DOHH2 (cell line): ENCODE results near the gene HAND2.

Source experiments
- H3F3A ChIP-seq: fragments of 200-600 bp; sonication (generic), shearing (Covaris generic); 2 replicates; pipeline ENCODE4 v1.6.0; 2016; ENCODE audit warnings: antibody characterized with exemption, mild to moderate bottlenecking; ENCODE audit not compliant: control insufficient read depth, insufficient read depth
- H3K27ac ChIP-seq: fragments of 200-600 bp; sonication (generic); 2 replicates; pipeline ENCODE4 v1.5.1; 2014; ENCODE audit warnings: low read depth, mild to moderate bottlenecking, low read length, moderate library complexity
- H3K27me3 ChIP-seq: fragments of 200-600 bp; sonication (generic); 2 replicates; pipeline ENCODE4 v1.6.1; 2014; ENCODE audit warnings: mild to moderate bottlenecking, low read length, mixed read lengths; ENCODE audit not compliant: control insufficient read depth
- H3K36me3 ChIP-seq: fragments of 200-600 bp; sonication (generic); 2 replicates; pipeline ENCODE4 v1.6.1; 2014; ENCODE audit warnings: mild to moderate bottlenecking, low read length, moderate library complexity, mixed read lengths; ENCODE audit not compliant: control insufficient read depth
- H3K4me1 ChIP-seq: fragments of 200-600 bp; sonication (generic); 2 replicates; pipeline ENCODE4 v1.6.1; 2014; ENCODE audit warnings: mild to moderate bottlenecking, low read length, mixed read lengths; ENCODE audit not compliant: control insufficient read depth
- H3K4me2 ChIP-seq: fragments of 200-600 bp; sonication (generic); 2 replicates; pipeline ENCODE4 v1.6.0; 2014; ENCODE audit warnings: mild to moderate bottlenecking, low read length, moderate library complexity
- H3K4me3 ChIP-seq: fragments of 200-600 bp; sonication (generic); 2 replicates; pipeline ENCODE4 v1.5.1; 2014; ENCODE audit warnings: mild to moderate bottlenecking, low read length, mixed read lengths
- H3K79me2 ChIP-seq: fragments of 200-600 bp; sonication (generic); 2 replicates; pipeline ENCODE4 v1.6.1; 2014; ENCODE audit warnings: mild to moderate bottlenecking, low read length, mixed read lengths; ENCODE audit not compliant: control insufficient read depth
- H3K9me2 ChIP-seq: fragments of 200-600 bp; sonication (generic); replicated peaks from 2 replicates; pipeline ENCODE4 v1.6.1; 2014; ENCODE audit warnings: mild to moderate bottlenecking, low read length, mixed read lengths; ENCODE audit not compliant: control insufficient read depth
- H3K9me3 ChIP-seq: fragments of 200-600 bp; sonication (generic); 2 replicates; pipeline ENCODE4 v1.6.1; 2014; ENCODE audit warnings: antibody characterized with exemption, low read length, mixed read lengths; ENCODE audit not compliant: control insufficient read depth, insufficient read depth
- H4K20me1 ChIP-seq: fragments of 200-600 bp; sonication (generic); 2 replicates; pipeline ENCODE4 v1.6.0; 2014; ENCODE audit warnings: low read depth, mild to moderate bottlenecking, antibody characterized with exemption, low read length, moderate library complexity; ENCODE audit not compliant: control insufficient read depth, insufficient read depth
- EZH2phosphoT487 ChIP-seq: fragments of 200-600 bp; sonication (generic); IDR thresholded peaks from 2 replicates; pipeline ENCODE4 v1.6.1; 2017; ENCODE audit warnings: borderline replicate concordance, mild to moderate bottlenecking, antibody characterized with exemption, low read length, moderate library complexity, mixed read lengths
- TF ChIP-seq, protein P1 (sequence below): fragments of 200-600 bp; sonication (generic); IDR thresholded peaks from one replicate; pipeline ENCODE4 v1.5.1; 2014; ENCODE audit warnings: antibody characterized with exemption, mild to moderate bottlenecking, low read depth, low read length; ENCODE audit not compliant: poor library complexity, severe bottlenecking

Gene HAND2

GRCh38 chr4:173501592-173502150 is 28.4 kb downstream of the HAND2 start:
- peaks cover 2% of the 10 kb centered on the region; the same call in 1 of the 2 replicates for H3K27me3 ChIP-seq
- no peaks in the 10 kb centered on the region for H4K20me1 ChIP-seq
- no peak overlapping the region for H3K4me3 ChIP-seq
- TF ChIP-seq, protein P1, sequence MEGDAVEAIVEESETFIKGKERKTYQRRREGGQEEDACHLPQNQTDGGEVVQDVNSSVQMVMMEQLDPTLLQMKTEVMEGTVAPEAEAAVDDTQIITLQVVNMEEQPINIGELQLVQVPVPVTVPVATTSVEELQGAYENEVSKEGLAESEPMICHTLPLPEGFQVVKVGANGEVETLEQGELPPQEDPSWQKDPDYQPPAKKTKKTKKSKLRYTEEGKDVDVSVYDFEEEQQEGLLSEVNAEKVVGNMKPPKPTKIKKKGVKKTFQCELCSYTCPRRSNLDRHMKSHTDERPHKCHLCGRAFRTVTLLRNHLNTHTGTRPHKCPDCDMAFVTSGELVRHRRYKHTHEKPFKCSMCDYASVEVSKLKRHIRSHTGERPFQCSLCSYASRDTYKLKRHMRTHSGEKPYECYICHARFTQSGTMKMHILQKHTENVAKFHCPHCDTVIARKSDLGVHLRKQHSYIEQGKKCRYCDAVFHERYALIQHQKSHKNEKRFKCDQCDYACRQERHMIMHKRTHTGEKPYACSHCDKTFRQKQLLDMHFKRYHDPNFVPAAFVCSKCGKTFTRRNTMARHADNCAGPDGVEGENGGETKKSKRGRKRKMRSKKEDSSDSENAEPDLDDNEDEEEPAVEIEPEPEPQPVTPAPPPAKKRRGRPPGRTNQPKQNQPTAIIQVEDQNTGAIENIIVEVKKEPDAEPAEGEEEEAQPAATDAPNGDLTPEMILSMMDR = no peak
- TF ChIP-seq EZH2phosphoT487 = no peak
- no peak overlapping the region for H3K4me2 ChIP-seq
- H3F3A ChIP-seq = no peaks in the 10 kb centered on the region
- no peak overlapping the region for H3K27ac ChIP-seq
- H3K9me2 ChIP-seq = no peaks in the 10 kb centered on the region
- H3K36me3 ChIP-seq = no peaks in the 10 kb centered on the region
- H3K79me2 ChIP-seq = no peaks in the 10 kb centered on the region
- no peaks in the 10 kb centered on the region for H3K9me3 ChIP-seq
- peaks cover 18% of the 10 kb centered on the region for H3K4me1 ChIP-seq

DNA sequence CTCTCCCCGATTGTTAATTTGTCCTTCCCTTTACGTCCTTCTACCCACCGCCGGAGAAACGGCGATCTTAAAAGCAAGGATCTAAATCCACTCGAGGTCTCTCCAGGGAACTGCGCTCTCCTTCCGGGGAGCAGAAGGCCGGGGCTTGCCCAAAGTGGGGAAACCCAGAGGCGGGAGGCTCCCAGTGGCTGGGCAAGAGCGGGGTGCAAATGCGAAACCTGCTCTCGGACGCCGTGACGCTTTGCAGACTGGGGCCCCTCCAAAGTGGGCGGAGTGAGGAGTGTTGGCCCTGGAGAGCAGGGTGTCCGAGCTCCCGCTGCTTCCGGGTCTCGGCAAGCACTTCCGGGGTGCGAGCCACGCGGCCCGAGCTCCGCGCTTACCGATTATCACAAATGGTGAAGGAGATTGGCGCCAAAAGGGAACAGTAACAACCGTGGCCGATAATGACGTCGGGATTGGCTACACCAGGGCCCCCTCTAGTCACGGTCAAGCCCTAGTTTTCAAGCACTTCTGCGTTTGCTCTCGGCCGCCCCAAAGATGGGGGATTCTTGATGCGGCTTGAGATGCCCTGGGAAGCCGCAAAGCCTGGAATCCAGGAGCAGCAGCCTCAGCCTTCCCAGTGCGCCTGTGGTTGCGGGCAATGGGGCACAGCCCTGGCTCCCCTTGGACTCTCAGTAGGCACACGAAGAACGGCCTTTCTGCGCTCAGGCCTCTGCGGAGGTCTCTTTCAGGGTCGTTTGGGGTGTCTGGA is 29.0 kb downstream of the HAND2 start:
- H3K4me2 ChIP-seq = no peak overlapping the region
- H3K9me3 ChIP-seq = no peaks in the 10 kb centered on the region
- H3K79me2 ChIP-seq = no peaks in the 10 kb centered on the region
- no peaks in the 10 kb centered on the region for H3K9me2 ChIP-seq
- no peak overlapping the region for H3K4me3 ChIP-seq
- no peak overlapping the region for H3K27ac ChIP-seq
- peaks cover 11% of the 10 kb centered on the region for H3K4me1 ChIP-seq
- no peaks in the 10 kb centered on the region for H3F3A ChIP-seq
- no peaks in the 10 kb centered on the region for H4K20me1 ChIP-seq
- TF ChIP-seq, protein P1 = no peak
- TF ChIP-seq EZH2phosphoT487 = no peak
- peaks cover 2% of the 10 kb centered on the region; the same call in 1 of the 2 replicates for H3K27me3 ChIP-seq
- H3K36me3 ChIP-seq = no peaks in the 10 kb centered on the region

DNA sequence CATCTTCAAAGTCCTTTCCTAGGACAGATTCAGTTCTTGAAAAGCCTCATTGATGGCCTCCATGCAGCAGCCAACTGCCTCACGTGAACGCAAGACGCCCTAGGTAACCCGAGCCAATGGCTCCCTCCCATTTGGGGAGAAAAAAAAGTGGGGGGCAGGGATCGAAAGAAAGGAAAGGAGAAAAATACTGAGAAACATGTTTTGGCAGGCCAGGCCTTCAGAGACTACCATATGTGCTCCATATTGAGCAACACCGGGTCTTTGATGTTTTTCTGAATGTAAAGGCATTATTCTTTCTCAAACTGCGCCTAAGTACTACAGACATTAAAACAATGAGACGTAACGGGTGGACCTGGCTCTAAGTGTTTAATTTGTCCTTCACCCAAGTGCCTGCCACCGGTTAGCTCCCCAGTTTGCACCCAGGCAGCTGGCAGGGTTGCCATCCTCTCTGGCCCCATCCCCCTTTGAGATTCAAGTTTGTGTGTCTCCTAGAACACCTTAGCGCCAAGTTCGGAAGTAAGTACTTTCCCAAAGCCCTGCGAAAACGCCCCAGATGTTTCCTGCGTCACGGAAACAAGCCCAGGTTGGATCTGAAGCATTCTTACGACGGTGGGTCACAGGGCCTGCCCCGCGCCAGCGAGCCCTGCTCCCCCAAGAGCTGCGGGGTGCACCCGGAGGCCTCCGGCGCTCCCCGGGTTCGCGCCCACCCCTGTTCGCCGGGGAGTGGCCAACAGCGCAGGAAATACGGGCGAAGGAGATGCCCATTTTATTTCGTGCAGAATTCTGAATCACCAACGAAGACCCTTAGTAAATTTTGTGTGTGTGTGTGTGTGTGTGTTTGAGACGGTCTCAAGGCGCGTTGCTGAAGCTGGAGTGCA is 30.1 kb downstream of the HAND2 start:
- Histone ChIP-seq H3K9me2 (no peaks in the 10 kb centered on the region), H3K27me3 (peaks cover 2% of the 10 kb centered on the region; the same call in 1 of the 2 replicates), H3K79me2 (no peaks in the 10 kb centered on the region), H3K36me3 (no peaks in the 10 kb centered on the region), H3K27ac (no peak overlapping the region), H3K4me1 (peaks cover 7% of the 10 kb centered on the region), H3F3A (no peaks in the 10 kb centered on the region), H4K20me1 (no peaks in the 10 kb centered on the region), H3K4me3 (no peak overlapping the region), H3K9me3 (no peaks in the 10 kb centered on the region), H3K4me2 (no peak overlapping the region)
- TF ChIP-seq, protein P1 = no peak
- TF ChIP-seq EZH2phosphoT487 = no peak
